Pancreas (tissue), 10 donors: ENCODE data around the gene IFNA1. TPM values are rescaled to one million over a fixed set of nuclear protein-coding genes. Genes with fewer than 3 reads are reported as not detected.

Source experiments
- ATAC-seq, 4 donors: fragments of 200-7000 bp; cut with Tn5 transposase; one replicate each; pipeline versions ENCODE4 v1.8.0 to v1.9.1; 2020; ENCODE audit warnings: mild to moderate bottlenecking in 4 of 4, moderate library complexity in 4 of 4
- DNase-seq, 6 donors: peaks; one replicate each; pipeline ENCODE4 v3.0.0-alpha.2; 2020
- FAIRE-seq: peaks from 2 replicates; lab custom pipeline; 2012; peaks lifted over from hg19 to GRCh38; lab: Jason Lieb, UNC
- H3K27ac ChIP-seq, 4 donors: fragments of 200-600 bp; sonication (generic); 1 replicate in 3 of 4; 2 replicates in 1 of 4; pipeline versions ENCODE4 v1.5.0 to v1.8.0; 2020
- H3K27me3 ChIP-seq, 4 donors: fragments of 200-600 bp; one replicate each; pipeline ENCODE4 v1.8.0; 2021
- H3K36me3 ChIP-seq, 3 donors: fragments of 200-600 bp; sonication (generic) in 1 of 3; one replicate each; pipeline versions ENCODE4 v1.5.0 to v1.8.0; 2020 to 2021
- H3K4me1 ChIP-seq, 3 donors: fragments of 200-600 bp; one replicate each; pipeline ENCODE4 v1.8.0; 2021
- H3K4me3 ChIP-seq, 4 donors: fragments of 200-600 bp; sonication (generic) in 2 of 4; one replicate each; pipeline versions ENCODE4 v1.5.0 to v1.8.0; 2020 to 2021
- H3K9me3 ChIP-seq, 4 donors: fragments of 200-600 bp; one replicate each; pipeline ENCODE4 v1.8.0; 2021
- WGBS, 2 donors: extraction: QIAGEN DNeasy Blood & Tissue Kit; methylation state at CpG; one replicate each; pipeline ENCODE4 v1.1.7; 2013; 5-methylcytosine and 5-hydroxymethylcytosine counted together
- intact Hi-C, 3 donors: fragments of 100-400 bp; cut with DNase I; formaldehyde crosslinking; loops; one replicate each; pipeline versions ENCODE4 v1.11.1 to v1.14.2; 2022
- polyA plus RNA-seq, 2 donors: library from polyadenylated mRNA; stranded (reverse); fragments of 200-250 nt; gene quantifications; one replicate each; pipeline ENCODE4 v1.2.3, GENCODE V29; 2013
- total RNA-seq, 6 donors: library from RNA; stranded (reverse); fragmentation: NEBNext Ultra II Directional in 4 of 6; extraction: Animal tissue kit (Norgen Biotek cat#: 25700) in 4 of 6; gene quantifications; one replicate each; pipeline versions ENCODE4 v1.2.1 to v1.2.4, GENCODE V29; 2021 to 2023
- TF ChIP-seq, protein P1 (sequence below), 4 donors: fragments of 200-600 bp; sonication (generic) in 3 of 4; IDR thresholded peaks; one replicate each; pipeline versions ENCODE4 v1.5.0 to v1.8.0; 2021; ENCODE audit warnings: antibody characterized with exemption in 4 of 4
- donor health status: healthy with polysubstance abuse.
- donor health status: DM: no; HTN: no; CAD: no; lungs with moderate emphysema.
- donor health status: DM: no; HTN: no; CAD: no.
- donor health status: control.
- donor health status: control.
- donor health status: Bipolar disorder and iron deficiency.
- donor health status: DM: yes; HTN: yes; CAD: no.
- donor health status: DM: no; HTN: no; CAD: no.
- donor health status: DM: no; HTN: no; CAD: no.
- donor health status: DM: yes; HTN: yes; CAD: no.

Gene IFNA1
- total and polyA plus RNA-seq, 8 donors: not detected

DNA sequence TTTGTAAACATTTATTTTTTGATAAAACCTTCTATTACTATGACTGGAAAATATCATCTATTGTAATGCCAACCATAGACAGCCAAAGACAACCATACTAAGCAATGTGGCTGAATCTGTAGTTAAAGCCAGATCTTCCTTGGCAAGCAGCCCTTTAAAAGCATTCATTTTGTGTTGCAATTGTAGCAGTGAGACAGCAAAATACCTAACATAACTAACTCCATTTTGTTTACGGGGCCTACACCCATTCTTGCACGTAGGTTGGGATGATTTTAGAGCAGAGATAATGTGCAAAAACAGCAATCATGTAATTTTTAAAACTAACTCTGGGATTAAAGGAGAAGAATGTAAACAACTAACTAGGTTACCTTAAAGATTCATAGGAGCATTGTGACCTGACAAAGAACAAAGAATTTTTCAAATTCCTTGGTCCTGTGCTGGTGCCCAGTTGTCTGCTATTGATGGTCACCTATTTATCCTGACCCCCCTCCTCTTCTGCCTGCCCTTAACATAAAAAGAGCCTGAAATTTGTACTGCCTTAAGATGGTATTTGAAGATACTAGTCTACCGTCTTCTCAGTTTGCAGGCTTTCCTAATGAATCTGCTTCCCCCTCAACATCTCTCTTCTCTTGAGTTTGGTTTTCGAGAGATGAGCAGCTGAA, 10.6 kb downstream of the IFNA1 start:
- FAIRE-seq: no peak
- Histone ChIP-seq H3K27me3 (no peaks in the 10 kb centered on the region), H3K27ac (no peak overlapping the region), H3K4me1 (no peaks in the 10 kb centered on the region), H3K9me3 (no peaks in the 10 kb centered on the region), H3K4me3 (no peak overlapping the region), H3K36me3 (no peaks in the 10 kb centered on the region)
- intact Hi-C loops: no loop called here
- ATAC-seq: no peak
- WGBS, 2 donors: 78 to 81% methylated on average over 4 of the region's 4 CpGs
- TF ChIP-seq, protein P1, sequence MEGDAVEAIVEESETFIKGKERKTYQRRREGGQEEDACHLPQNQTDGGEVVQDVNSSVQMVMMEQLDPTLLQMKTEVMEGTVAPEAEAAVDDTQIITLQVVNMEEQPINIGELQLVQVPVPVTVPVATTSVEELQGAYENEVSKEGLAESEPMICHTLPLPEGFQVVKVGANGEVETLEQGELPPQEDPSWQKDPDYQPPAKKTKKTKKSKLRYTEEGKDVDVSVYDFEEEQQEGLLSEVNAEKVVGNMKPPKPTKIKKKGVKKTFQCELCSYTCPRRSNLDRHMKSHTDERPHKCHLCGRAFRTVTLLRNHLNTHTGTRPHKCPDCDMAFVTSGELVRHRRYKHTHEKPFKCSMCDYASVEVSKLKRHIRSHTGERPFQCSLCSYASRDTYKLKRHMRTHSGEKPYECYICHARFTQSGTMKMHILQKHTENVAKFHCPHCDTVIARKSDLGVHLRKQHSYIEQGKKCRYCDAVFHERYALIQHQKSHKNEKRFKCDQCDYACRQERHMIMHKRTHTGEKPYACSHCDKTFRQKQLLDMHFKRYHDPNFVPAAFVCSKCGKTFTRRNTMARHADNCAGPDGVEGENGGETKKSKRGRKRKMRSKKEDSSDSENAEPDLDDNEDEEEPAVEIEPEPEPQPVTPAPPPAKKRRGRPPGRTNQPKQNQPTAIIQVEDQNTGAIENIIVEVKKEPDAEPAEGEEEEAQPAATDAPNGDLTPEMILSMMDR (IDR thresholded peaks at IDR 0.05): no peak
- no peak for DNase-seq

DNA sequence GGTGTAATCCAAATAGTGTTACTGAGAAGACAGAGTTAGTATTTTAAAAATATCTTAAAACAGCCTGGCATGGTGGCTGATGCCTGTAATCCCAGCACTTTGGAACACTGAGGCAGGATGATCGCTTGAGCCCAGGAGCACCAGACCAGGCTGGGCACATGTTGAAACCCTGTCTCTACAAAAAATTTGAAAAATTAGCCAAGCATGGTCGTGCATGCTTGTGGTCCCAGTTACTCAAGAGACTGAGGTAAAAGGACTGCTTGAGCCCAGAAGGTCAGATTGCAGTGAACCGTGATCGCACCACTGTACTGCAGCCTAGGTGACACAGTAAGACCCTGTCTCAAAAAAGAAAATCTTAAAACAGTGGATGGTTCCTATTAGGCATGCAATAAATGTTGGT, 12.4 kb downstream of the IFNA1 start:
- intact Hi-C loops: no loop called here
- no peaks in the 10 kb centered on the region for H3K36me3 ChIP-seq
- DNase-seq: no peak
- H3K27ac ChIP-seq: no peak overlapping the region
- no peaks in the 10 kb centered on the region for H3K27me3 ChIP-seq
- TF ChIP-seq, protein P1 (IDR thresholded peaks at IDR 0.05): no peak
- H3K4me1 ChIP-seq: no peaks in the 10 kb centered on the region
- 70 to 77% methylated on average over 4 of the region's 4 CpGs for WGBS, 2 donors
- no peak for ATAC-seq
- no peak for FAIRE-seq
- no peak overlapping the region for H3K4me3 ChIP-seq
- H3K9me3 ChIP-seq: no peaks in the 10 kb centered on the region

DNA sequence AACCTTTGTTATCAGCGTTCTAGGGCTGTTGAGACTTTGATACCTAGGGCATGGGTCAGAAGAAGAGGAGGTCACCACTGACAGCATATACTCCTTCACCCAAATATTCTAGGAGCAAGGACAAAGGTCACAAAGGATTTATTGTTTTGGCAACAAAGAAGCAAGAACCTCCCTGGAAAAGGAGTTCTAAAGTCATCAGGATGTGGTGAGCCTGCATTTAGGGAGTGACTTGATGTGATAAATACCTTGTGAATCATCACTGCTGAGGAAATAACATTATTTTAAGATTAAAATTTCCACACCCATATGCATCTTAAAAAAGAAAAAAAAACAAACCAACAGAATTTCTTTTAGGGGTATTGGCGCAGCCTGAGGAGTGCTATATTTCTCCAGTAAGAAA, 13.9 kb downstream of the IFNA1 start:
- Histone ChIP-seq H3K9me3 (no peaks in the 10 kb centered on the region), H3K4me3 (no peak overlapping the region), H3K27ac (no peak overlapping the region), H3K36me3 (no peaks in the 10 kb centered on the region), H3K4me1 (no peaks in the 10 kb centered on the region), H3K27me3 (no peaks in the 10 kb centered on the region)
- TF ChIP-seq, protein P1 (IDR thresholded peaks at IDR 0.05): no peak
- DNase-seq (no peak), FAIRE-seq (no peak), ATAC-seq (no peak)
- whole genome bisulfite sequencing, 2 donors: 56 to 63% methylated on average over 2 of the region's 2 CpGs
- intact Hi-C loops: no loop called here

DNA sequence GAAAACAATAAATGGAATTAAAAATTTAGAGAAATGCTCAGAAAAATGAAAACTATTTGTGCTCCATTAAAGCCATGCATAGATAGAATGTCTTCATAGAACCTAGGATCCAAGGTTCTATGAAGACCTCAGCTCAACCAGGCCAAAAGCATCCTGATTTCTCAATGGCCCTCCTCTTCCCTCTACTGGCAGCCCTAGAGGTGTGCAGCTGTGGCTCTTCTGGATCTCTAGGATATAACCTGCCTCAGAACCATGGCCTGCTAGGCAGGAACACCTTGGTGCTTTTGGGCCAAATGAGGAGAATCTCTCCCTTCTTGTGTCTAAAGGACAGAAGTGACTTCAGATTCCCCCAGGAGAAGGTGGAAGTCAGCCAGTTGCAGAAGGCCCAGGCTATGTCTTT, 15.1 kb downstream of the IFNA1 start:
- H3K9me3 ChIP-seq: no peaks in the 10 kb centered on the region
- H3K4me1 ChIP-seq: no peaks in the 10 kb centered on the region
- intact Hi-C loops: no loop called here
- H3K27ac ChIP-seq: no peak overlapping the region
- no peaks in the 10 kb centered on the region for H3K36me3 ChIP-seq
- TF ChIP-seq, protein P1 (IDR thresholded peaks at IDR 0.05): peak in 1 of 4 donors; percentile 27
- no peak overlapping the region for H3K4me3 ChIP-seq
- no peak for DNase-seq
- no peaks in the 10 kb centered on the region for H3K27me3 ChIP-seq
- no peak for FAIRE-seq
- ATAC-seq: peak in 3 of 4 donors; percentile 70 to 79 (median 78)

DNA sequence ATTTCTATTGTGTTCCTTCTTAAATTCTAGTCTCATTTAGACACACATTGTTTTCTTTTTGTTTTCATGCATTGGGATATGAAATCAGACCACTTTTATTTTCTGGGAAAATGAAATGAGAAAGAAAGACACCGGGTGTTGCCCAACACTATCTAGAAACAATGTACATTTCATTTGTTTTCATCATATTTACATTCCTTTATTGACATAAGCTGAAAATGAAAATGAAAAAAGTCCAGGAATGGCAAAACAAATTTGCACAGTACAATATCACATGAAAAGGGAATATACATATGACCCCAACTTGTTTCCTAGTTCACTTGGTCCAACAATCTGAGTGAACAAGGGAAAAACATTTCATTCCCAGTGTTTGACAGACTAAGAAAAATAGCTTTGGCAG, 21.1 kb downstream of the IFNA1 start:
- ATAC-seq (no peak), DNase-seq (no peak), FAIRE-seq (no peak)
- Histone ChIP-seq H3K9me3 (no peaks in the 10 kb centered on the region), H3K27me3 (no peaks in the 10 kb centered on the region), H3K27ac (no peak overlapping the region), H3K4me3 (no peak overlapping the region), H3K4me1 (no peaks in the 10 kb centered on the region), H3K36me3 (no peaks in the 10 kb centered on the region)
- WGBS, 2 donors: 29 to 31% methylated on average over 1 of the region's 1 CpG
- intact Hi-C loops: loop anchor here in 2 of 3 donors (10.0 kb wide), 2 partner anchors 323 to 333 kb away; no protein-coding TSS in a partner anchor
- TF ChIP-seq, protein P1 (IDR thresholded peaks at IDR 0.05): no peak
